Measurements from ENCODE around the gene GNB3.

DNA sequence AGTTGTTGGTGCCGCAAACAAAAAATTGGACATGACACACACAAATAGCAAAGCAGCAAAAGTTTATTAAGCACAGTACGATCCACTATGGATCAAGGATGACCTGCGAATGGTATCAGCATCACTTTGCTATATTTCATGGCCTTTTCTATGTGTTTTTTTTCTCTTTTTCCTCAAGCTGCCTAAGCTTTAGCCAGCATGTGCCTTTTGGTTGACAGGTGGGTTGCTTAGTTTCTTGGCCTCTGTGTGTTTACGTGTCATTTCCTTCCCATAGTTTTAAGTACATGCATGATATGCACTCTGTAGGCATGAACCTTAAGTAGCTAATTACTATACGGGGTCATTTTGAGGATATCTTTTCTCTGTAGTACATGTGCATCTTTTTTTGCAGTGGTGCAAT, 41.6 kb upstream of the GNB3 start:
- TF ChIP-seq, protein P1, sequence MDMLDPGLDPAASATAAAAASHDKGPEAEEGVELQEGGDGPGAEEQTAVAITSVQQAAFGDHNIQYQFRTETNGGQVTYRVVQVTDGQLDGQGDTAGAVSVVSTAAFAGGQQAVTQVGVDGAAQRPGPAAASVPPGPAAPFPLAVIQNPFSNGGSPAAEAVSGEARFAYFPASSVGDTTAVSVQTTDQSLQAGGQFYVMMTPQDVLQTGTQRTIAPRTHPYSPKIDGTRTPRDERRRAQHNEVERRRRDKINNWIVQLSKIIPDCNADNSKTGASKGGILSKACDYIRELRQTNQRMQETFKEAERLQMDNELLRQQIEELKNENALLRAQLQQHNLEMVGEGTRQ (IDR thresholded peaks at IDR 0.05) = no peak
- TF ChIP-seq, protein P2, sequence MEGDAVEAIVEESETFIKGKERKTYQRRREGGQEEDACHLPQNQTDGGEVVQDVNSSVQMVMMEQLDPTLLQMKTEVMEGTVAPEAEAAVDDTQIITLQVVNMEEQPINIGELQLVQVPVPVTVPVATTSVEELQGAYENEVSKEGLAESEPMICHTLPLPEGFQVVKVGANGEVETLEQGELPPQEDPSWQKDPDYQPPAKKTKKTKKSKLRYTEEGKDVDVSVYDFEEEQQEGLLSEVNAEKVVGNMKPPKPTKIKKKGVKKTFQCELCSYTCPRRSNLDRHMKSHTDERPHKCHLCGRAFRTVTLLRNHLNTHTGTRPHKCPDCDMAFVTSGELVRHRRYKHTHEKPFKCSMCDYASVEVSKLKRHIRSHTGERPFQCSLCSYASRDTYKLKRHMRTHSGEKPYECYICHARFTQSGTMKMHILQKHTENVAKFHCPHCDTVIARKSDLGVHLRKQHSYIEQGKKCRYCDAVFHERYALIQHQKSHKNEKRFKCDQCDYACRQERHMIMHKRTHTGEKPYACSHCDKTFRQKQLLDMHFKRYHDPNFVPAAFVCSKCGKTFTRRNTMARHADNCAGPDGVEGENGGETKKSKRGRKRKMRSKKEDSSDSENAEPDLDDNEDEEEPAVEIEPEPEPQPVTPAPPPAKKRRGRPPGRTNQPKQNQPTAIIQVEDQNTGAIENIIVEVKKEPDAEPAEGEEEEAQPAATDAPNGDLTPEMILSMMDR (IDR thresholded peaks at IDR 0.05) = no peak
- TF ChIP-seq EP300 (IDR thresholded peaks at IDR 0.05) (no peak), ZNF302 (CRISPR knock-in tag; IDR thresholded peaks at IDR 0.05) (no peak), MAFK (IDR thresholded peaks at IDR 0.05; ENCODE audit: partially characterized antibody) (no peak), CBX2 (IDR thresholded peaks at IDR 0.05; ENCODE audit: borderline replicate concordance, low read depth) (no peak), NPAS2 (CRISPR knock-in tag; IDR thresholded peaks at IDR 0.05; ENCODE audit: borderline replicate concordance) (no peak), SMC3 (IDR thresholded peaks at IDR 0.05) (no peak), POLR2A (IDR thresholded peaks at IDR 0.05; ENCODE audit: low read length) (no peak), MAZ (IDR thresholded peaks at IDR 0.05; ENCODE audit: borderline replicate concordance, low read depth, low read length) (no peak)
